Calu3 (cell line): ENCODE measurements around the gene HEMK1. TPM values are rescaled to one million over a fixed set of nuclear protein-coding genes. Genes with fewer than 3 reads are reported as not detected.

Experiments
- Bru-seq: library from RNA; stranded (reverse); fragments of 400-500 nt; gene quantifications from one replicate; lab custom pipeline; 2021; lab: Mats Ljungman, UMichigan
- BruChase-seq, 2 experiments: library from RNA; stranded (reverse); fragments of 400-500 nt; gene quantifications; one replicate each; lab custom pipeline; 2021; lab: Mats Ljungman, UMichigan
- BruUV-seq: library from RNA; stranded (reverse); fragments of 400-500 nt; replicated peaks from 2 replicates; lab custom pipeline; 2021; lab: Mats Ljungman, UMichigan
- CTCF ChIA-PET: fragments of 300-600 bp; sonication (Branson Sonifier 250); formaldehyde crosslinking; loops from one replicate; lab custom pipeline; 2022; ENCODE audit warnings: antibody characterized with exemption; lab: Charles Lee
- DNase-seq: peaks from one replicate; pipeline ENCODE4 v3.0.0; 2022
- H3K27ac Mint-ChIP-seq: one replicate; pipeline ENCODE4 v1.8.0; 2022; ENCODE audit warnings: mixed read lengths; ENCODE audit not compliant: unreplicated experiment
- H3K27me3 Mint-ChIP-seq: one replicate; pipeline ENCODE4 v1.8.0; 2022; ENCODE audit warnings: mixed read lengths; ENCODE audit not compliant: unreplicated experiment
- H3K36me3 Mint-ChIP-seq: one replicate; pipeline ENCODE4 v1.8.0; 2022; ENCODE audit warnings: mild to moderate bottlenecking, moderate library complexity, mixed read lengths; ENCODE audit not compliant: insufficient read depth, unreplicated experiment
- H3K4me1 Mint-ChIP-seq: one replicate; pipeline ENCODE4 v1.8.0; 2022; ENCODE audit warnings: mild to moderate bottlenecking, low read depth, mixed read lengths; ENCODE audit not compliant: unreplicated experiment
- H3K4me3 Mint-ChIP-seq: one replicate; pipeline ENCODE4 v1.8.0; 2022; ENCODE audit warnings: mild to moderate bottlenecking, low read depth, moderate library complexity, mixed read lengths; ENCODE audit not compliant: unreplicated experiment
- H3K9me3 Mint-ChIP-seq: one replicate; pipeline ENCODE4 v1.8.0; 2022; ENCODE audit warnings: low read depth, mixed read lengths; ENCODE audit not compliant: unreplicated experiment
- intact Hi-C: fragments of 100-400 bp; cut with micrococcal nuclease; formaldehyde crosslinking; loops from one replicate; pipeline ENCODE4 v1.10.0; 2022; ENCODE audit not compliant: unreplicated experiment
- long read RNA-seq: library from polyadenylated mRNA; stranded (forward); transcript quantifications from one replicate; pipeline ENCODE4 v2.0.0, GENCODE V29; 2022
- total RNA-seq: library from RNA; stranded (reverse); gene quantifications from 2 replicates; pipeline ENCODE4 v1.2.3, GENCODE V29; 2022
- TF ChIP-seq, protein P1 (sequence below): fragments of 200-600 bp; IDR thresholded peaks from one replicate; pipeline ENCODE4 v1.8.0; 2022; ENCODE audit warnings: antibody characterized with exemption; ENCODE audit not compliant: unreplicated experiment

Gene HEMK1
- total RNA-seq (17.6 and 20.0 TPM in 2 replicates), Bru-seq, nascent RNA (percentile 52 among the genes with signal in this experiment), BruChase-seq, experiment 1, labeled RNA remaining after a 6-hour chase (percentile 73 among the genes with signal in this experiment), BruChase-seq, experiment 2, labeled RNA remaining after a 2-hour chase (percentile 69 among the genes with signal in this experiment)
- long read RNA-seq, full-length matches to known transcripts = 15 of 21 reads
- long read RNA-seq, partial matches to known transcripts = 3 of 21 reads
- long read RNA-seq, other reads (novel, unspliced or antisense) = 3 of 21 reads

- CTCF ChIA-PET = interaction anchor here (0.6 to 2.4 kb wide), 4 partner anchors 27 to 931 kb away, joined by 7 to 14 read pairs (median 8); partner anchors contain the start of genes CISH and MAPKAPK3
- intact Hi-C loops = no loop called here
- DNase-seq = peak; percentile 98
- no TSS peak for BruUV-seq
- H3K27me3 Mint-ChIP-seq = peaks cover 37% of the 10 kb centered on the region
- peak within 1 kb of the TSS; percentile 86 for H3K4me3 Mint-ChIP-seq
- TF ChIP-seq, protein P1, sequence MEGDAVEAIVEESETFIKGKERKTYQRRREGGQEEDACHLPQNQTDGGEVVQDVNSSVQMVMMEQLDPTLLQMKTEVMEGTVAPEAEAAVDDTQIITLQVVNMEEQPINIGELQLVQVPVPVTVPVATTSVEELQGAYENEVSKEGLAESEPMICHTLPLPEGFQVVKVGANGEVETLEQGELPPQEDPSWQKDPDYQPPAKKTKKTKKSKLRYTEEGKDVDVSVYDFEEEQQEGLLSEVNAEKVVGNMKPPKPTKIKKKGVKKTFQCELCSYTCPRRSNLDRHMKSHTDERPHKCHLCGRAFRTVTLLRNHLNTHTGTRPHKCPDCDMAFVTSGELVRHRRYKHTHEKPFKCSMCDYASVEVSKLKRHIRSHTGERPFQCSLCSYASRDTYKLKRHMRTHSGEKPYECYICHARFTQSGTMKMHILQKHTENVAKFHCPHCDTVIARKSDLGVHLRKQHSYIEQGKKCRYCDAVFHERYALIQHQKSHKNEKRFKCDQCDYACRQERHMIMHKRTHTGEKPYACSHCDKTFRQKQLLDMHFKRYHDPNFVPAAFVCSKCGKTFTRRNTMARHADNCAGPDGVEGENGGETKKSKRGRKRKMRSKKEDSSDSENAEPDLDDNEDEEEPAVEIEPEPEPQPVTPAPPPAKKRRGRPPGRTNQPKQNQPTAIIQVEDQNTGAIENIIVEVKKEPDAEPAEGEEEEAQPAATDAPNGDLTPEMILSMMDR = no peak
- H3K36me3 Mint-ChIP-seq = peaks cover 34% of the 10 kb centered on the region
- peak within 1 kb of the TSS; percentile 58 for H3K27ac Mint-ChIP-seq
- no peaks in the 10 kb centered on the region for H3K9me3 Mint-ChIP-seq
- H3K4me1 Mint-ChIP-seq = peaks cover 18% of the 10 kb centered on the region
These were observed at the start of gene HEMK1 for GRCh38 chr3:50568947-50569749. Gene HEMK1 (plus strand): TSS chr3:50569522. CDS start chr3:50571105, 1,583 bp downstream.

DNA sequence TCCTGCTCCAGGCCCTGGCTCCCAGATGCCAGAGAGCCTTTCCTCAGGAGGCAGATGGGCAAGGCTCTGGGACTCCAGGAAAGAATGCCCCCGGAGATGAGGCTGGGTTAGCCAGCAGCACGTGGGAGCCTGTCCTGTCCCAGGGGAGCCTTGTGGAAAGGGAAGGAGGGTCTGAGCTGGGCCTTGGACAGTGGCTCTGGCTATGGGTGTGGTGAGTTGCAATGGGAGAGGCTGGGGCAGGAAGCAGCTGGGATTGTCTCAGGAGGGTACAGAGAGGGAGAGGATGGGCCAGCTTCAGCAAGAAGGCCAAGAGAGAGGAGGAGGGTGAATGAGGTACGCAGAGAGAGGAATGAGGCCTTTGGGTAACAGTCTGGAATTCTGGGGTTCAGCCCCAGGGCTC is 48.5 kb upstream of the HEMK1 start:
- Mint-ChIP-seq H3K9me3 (no peaks in the 10 kb centered on the region), H3K4me3 (no peak overlapping the region), H3K4me1 (no peaks in the 10 kb centered on the region), H3K36me3 (no peaks in the 10 kb centered on the region), H3K27me3 (peaks cover 96% of the 10 kb centered on the region), H3K27ac (no peak overlapping the region)
- intact Hi-C loops = no loop called here
- TF ChIP-seq, protein P1 = no peak
- BruUV-seq = no TSS peak
- DNase-seq = no peak
- CTCF ChIA-PET = no interaction called here

DNA sequence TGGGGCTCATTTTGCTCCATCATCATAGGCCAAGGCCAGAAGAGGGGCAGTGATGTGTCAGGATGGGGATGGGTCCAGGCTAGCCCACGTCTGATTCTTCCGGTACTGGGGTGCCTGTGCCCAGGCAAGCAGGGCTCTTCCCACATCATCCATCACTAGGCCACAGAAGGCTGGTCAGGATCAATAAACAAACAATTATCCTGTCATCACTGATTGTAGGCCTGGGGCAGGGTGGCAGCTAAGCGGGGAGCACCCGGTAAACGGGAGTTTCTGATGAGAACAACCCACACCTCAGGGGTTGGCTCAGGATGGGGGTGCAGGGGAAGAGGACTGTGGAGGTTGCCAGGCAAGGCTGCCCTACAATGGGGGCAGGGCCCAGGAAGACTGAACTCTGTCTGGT is 47.8 kb upstream of the HEMK1 start:
- H3K4me3 Mint-ChIP-seq = no peak overlapping the region
- H3K4me1 Mint-ChIP-seq = no peaks in the 10 kb centered on the region
- TF ChIP-seq, protein P1 = no peak
- DNase-seq = no peak
- no peaks in the 10 kb centered on the region for H3K9me3 Mint-ChIP-seq
- H3K36me3 Mint-ChIP-seq = no peaks in the 10 kb centered on the region
- CTCF ChIA-PET = interaction anchor here (0.7 kb wide), 1 partner anchor 1328 kb away, joined by 6 read pairs; no protein-coding TSS in a partner anchor
- intact Hi-C loops = no loop called here
- peaks cover 96% of the 10 kb centered on the region for H3K27me3 Mint-ChIP-seq
- no peak overlapping the region for H3K27ac Mint-ChIP-seq
- BruUV-seq = no TSS peak

DNA sequence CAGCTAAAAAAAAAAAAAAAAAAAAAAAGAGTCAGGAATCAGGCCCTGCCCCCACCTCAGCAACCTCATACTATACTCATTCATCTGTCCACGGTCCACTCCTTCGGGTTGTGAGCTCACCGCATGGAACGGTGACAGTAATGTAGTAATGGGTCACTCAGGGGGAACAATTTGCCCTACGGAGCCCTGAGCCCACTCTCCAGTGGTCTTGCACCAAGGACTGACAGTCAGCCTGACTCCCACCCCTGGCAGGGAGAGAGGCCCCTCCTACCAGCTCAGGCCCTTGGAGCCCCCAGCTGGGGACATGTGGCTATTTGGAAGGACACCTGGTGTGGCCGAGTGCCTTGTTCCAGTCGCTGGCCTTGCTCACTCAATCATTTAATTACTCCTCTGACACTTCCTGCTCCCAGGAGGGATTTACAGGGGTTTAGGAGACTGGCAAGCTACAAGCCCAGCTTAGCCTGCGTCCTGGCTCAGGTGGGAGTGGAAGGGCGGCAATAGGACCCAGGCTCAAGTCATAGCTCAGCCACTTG is 46.0 kb upstream of the HEMK1 start:
- H3K4me1 Mint-ChIP-seq = no peaks in the 10 kb centered on the region
- H3K36me3 Mint-ChIP-seq = no peaks in the 10 kb centered on the region
- H3K27ac Mint-ChIP-seq = no peak overlapping the region
- BruUV-seq = no TSS peak
- H3K27me3 Mint-ChIP-seq = peaks cover 96% of the 10 kb centered on the region
- intact Hi-C loops = no loop called here
- H3K9me3 Mint-ChIP-seq = no peaks in the 10 kb centered on the region
- TF ChIP-seq, protein P1 = no peak
- H3K4me3 Mint-ChIP-seq = no peak overlapping the region
- CTCF ChIA-PET = interaction anchor here (0.6 kb wide), 4 partner anchors 88 to 1140 kb away, joined by 3 to 6 read pairs (median 4); partner anchors contain the start of gene CISH
- DNase-seq = no peak
